ENCODE results near the gene DRP2.
"Not testable (repeated sequence)": the region's sequence is repeated elsewhere in the genome, so short reads cannot be mapped to it uniquely, and the experiment has no call there.

DNA sequence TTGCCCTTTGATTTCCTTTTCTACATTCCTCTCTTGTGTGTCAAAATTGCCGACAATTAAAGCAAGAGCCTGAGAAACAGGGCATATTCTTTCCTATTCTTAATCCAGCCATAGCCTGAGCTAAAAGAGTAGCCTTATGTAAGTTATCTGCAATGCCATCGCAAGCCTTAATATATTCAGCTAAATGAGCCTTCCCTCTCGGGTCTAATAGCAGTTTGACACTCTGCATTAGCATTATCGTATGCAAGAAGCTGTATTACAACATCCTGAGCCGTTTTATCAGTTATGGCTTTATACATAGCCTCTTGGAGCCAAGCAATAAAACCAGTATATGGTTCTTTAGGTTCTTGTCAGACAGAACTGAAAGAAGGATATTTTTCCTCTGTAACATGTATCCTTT is 31.6 kb upstream of the DRP2 start:
- not testable (repeated sequence) for TF ChIP-seq YY1 (IDR thresholded peaks at IDR 0.05; ENCODE audit: low read depth); CTCF (IDR thresholded peaks at IDR 0.05); GATA2 (CRISPR knock-in tag; IDR thresholded peaks at IDR 0.05); RAD21 (IDR thresholded peaks at IDR 0.05; ENCODE audit: low read length); REST (IDR thresholded peaks at IDR 0.05; ENCODE audit: low read depth, low read length)
